GM19328 (cell line): ENCODE data around the gene LPIN2.
"Not testable (repeated sequence)": the region's sequence is repeated elsewhere in the genome, so short reads cannot be mapped to it uniquely, and the experiment has no call there.

Experiments
- ATAC-seq: cut with Tn5 transposase; IDR thresholded peaks from one replicate; pipeline ENCODE4 v1.9.1; 2021; ENCODE audit warnings: mild to moderate bottlenecking, moderate library complexity; ENCODE audit not compliant: unreplicated experiment

Gene LPIN2

GRCh38 chr18:3008541-3008940 is 4.4 kb downstream of the LPIN2 start:
- no peak for ATAC-seq

GRCh38 chr18:3007491-3007890 is 5.5 kb downstream of the LPIN2 start:
- ATAC-seq: no peak

- no peak for ATAC-seq
Measured at GRCh38 chr18:3005462-3005861, 7.5 kb downstream of the LPIN2 start.

- ATAC-seq: not testable (repeated sequence)
Measured at GRCh38 chr18:3003766-3004165, 9.2 kb downstream of the LPIN2 start.

- no peak for ATAC-seq
Measured at GRCh38 chr18:3002732-3003131, 10.2 kb downstream of the LPIN2 start.

GRCh38 chr18:2998644-2999043 is 14.3 kb downstream of the LPIN2 start:
- no peak for ATAC-seq

GRCh38 chr18:2997846-2998564 is 14.9 kb downstream of the LPIN2 start:
- no peak for ATAC-seq

- ATAC-seq: no peak
Measured at GRCh38 chr18:2997429-2997828, 15.5 kb downstream of the LPIN2 start.

GRCh38 chr18:2994603-2995432 is 18.1 kb downstream of the LPIN2 start:
- peak; percentile 71 for ATAC-seq

GRCh38 chr18:2994020-2994589 is 18.8 kb downstream of the LPIN2 start:
- no peak for ATAC-seq

GRCh38 chr18:2992995-2993877 is 19.7 kb downstream of the LPIN2 start:
- no peak for ATAC-seq

GRCh38 chr18:2990956-2991640 is 21.8 kb downstream of the LPIN2 start:
- ATAC-seq: no peak

- no peak for ATAC-seq
Measured at GRCh38 chr18:2987876-2988790, 24.8 kb downstream of the LPIN2 start.

GRCh38 chr18:2986150-2986865 is 26.6 kb downstream of the LPIN2 start:
- no peak for ATAC-seq

- peak; percentile 46 for ATAC-seq
Measured at GRCh38 chr18:2985628-2986027, 27.3 kb downstream of the LPIN2 start.

GRCh38 chr18:2984703-2985261 is 28.2 kb downstream of the LPIN2 start:
- no peak for ATAC-seq

- no peak for ATAC-seq
Measured at GRCh38 chr18:2984091-2984490, 28.9 kb downstream of the LPIN2 start.

GRCh38 chr18:2983296-2983695 is 29.6 kb downstream of the LPIN2 start:
- ATAC-seq: no peak
